Measurements from ENCODE around the gene PPP1R9B.
A peak's percentile ranks its signal among the peaks of the same experiment; 100 is the strongest.

Gene PPP1R9B

DNA sequence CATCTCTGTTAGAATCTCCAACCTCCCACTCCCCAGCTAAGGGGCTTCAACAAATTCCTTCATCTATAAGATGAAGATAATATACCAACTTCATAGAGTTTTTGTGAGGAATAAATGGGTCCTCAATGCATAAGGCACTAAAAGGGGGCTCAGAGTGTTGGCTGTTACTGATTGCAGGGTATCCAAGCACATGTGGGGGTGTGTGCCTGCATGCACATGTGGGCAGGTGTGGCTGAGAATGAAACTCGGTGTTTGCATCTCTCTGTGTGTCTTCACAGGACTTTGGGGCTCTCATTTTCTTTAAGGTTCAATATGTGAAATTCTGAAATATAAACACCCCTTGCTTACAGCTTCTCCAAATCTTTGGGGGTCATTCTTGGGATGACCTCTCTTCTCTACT lies 4.1 kb upstream of the PPP1R9B start:
- Histone ChIP-seq H3K4me3 (ENCODE audit: insufficient read depth, low read depth, low read length) (no peak overlapping the region), H3K36me3 (ENCODE audit: control insufficient read depth, insufficient read depth, low read length) (no peaks in the 10 kb centered on the region), H3K4me1 (ENCODE audit: control insufficient read depth, insufficient read depth, low read length) (peaks cover 10% of the 10 kb centered on the region), H3K9me3 (ENCODE audit: control insufficient read depth, low read length) (no peaks in the 10 kb centered on the region), H3K27me3 (ENCODE audit: control insufficient read depth, insufficient read depth, low read length, poor library complexity, severe bottlenecking) (peaks cover 10% of the 10 kb centered on the region), H3K27ac (ENCODE audit: insufficient read depth, low read depth, low read length, poor library complexity, severe bottlenecking) (no peak overlapping the region)
- 84 to 92% methylated on average over 1 of the region's 1 CpG for WGBS, 2 experiments

DNA sequence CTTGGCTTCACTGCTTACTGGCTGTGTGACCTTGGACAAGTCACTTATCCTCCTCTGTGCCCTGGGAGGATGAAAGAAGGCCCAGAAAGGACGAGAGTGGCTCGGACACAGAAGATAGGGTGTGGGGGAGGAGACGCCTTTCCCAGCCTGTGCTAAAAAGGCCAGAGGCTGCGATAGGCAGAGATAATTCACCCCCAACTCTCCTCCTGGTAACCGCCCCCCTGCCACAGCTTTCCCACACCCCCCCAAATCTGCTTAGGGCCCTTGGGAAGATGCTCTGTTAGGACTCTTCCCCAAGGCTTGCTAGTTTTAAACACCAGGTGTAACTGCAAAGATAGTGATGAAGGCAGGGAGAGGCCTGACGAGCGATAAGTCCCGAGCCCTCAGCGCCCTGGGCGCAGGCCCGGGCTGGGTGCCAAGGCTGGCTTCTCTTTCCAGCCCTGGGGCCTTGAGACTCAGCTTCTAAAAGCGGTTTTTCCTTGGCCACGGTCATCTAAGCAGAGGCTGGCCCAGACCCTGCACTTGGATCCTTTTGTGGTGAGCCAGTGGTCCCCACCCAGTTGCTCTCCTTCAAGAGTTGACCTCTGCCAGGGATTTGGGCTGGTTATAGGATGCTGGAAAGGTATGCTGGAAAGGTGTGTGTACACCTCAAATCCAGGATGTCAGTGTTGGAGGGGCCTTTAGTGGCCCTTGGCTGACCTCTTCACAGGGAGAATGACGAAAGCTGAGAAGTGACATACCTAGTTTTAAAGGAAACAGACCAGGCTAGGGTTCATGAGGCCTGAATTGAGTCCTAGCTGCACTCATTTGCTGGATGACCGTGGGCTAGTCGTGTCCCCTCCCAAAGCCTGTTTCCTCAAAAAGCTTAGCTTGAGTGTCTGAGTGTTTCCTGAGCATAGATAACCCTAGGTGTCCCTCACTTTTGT lies 3.4 kb upstream of the PPP1R9B start:
- Histone ChIP-seq H3K4me1 (ENCODE audit: control insufficient read depth, insufficient read depth, low read length) (peaks cover 10% of the 10 kb centered on the region), H3K27me3 (ENCODE audit: control insufficient read depth, insufficient read depth, low read length, poor library complexity, severe bottlenecking) (peaks cover 16% of the 10 kb centered on the region), H3K36me3 (ENCODE audit: control insufficient read depth, insufficient read depth, low read length) (no peaks in the 10 kb centered on the region), H3K4me3 (ENCODE audit: insufficient read depth, low read depth, low read length) (no peak overlapping the region), H3K27ac (ENCODE audit: insufficient read depth, low read depth, low read length, poor library complexity, severe bottlenecking) (no peak overlapping the region), H3K9me3 (ENCODE audit: control insufficient read depth, low read length) (no peaks in the 10 kb centered on the region)
- 90 to 92% methylated on average over 16 of the region's 16 CpGs for WGBS, 2 experiments

DNA sequence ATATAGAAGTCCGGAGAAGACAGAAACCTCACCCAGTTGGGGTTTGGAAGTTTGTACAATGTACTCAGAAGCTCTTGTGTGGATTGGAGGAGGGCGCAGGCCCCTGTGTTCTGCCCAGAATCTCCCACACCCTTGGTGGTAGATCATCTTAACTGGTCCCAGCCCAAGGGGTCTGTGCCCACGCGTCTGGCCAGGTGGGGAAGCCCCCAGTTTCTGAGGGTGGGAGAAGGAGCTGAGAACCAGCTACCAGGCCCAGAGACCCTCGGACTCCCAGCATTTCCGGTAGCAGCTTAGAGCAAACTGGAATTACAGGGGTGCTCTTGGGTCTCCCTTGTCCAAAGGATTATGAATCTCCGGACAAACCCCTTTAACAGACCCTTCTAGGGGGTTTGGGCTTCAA lies 2.3 kb upstream of the PPP1R9B start:
- Histone ChIP-seq H3K27me3 (ENCODE audit: control insufficient read depth, insufficient read depth, low read length, poor library complexity, severe bottlenecking) (peaks cover 16% of the 10 kb centered on the region), H3K27ac (ENCODE audit: insufficient read depth, low read depth, low read length, poor library complexity, severe bottlenecking) (no peak overlapping the region), H3K36me3 (ENCODE audit: control insufficient read depth, insufficient read depth, low read length) (no peaks in the 10 kb centered on the region), H3K4me1 (ENCODE audit: control insufficient read depth, insufficient read depth, low read length) (peaks cover 17% of the 10 kb centered on the region), H3K4me3 (ENCODE audit: insufficient read depth, low read depth, low read length) (no peak overlapping the region), H3K9me3 (ENCODE audit: control insufficient read depth, low read length) (no peaks in the 10 kb centered on the region)
- WGBS, 2 experiments: 76 to 84% methylated on average over 6 to 7 of the region's 7 CpGs

DNA sequence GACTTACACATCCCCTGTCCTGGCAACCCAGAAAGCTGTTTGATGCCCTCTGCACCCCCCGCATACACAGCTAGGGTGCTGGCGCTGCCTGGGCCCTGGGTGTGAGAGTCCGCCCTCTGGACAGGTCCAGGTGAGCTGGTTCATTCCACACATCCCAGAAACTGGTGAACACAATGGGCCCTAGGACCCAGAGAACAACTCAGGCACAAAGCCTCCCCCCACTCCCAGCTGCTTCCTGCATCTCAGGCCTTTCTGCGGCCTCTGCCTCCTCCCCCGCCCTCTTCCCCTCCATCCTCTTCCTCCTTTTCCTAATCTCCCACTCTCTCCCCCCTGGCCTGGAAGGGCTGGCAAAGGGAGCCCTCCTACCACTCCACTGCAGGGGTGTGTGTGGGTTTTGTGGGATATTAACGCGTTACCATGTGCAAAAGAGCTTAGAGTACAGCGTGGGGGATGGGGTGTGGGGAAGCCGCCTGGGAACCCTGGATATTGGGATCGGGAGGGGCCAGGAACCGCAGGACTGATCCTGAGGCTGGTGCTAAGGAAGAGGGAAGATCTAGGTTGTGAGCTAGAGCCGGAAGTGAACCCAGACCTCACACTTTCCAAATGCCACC lies 1.6 kb upstream of the PPP1R9B start:
- peak overlapping the region; percentile 17 for H3K4me3 ChIP-seq (ENCODE audit: insufficient read depth, low read depth, low read length)

DNA sequence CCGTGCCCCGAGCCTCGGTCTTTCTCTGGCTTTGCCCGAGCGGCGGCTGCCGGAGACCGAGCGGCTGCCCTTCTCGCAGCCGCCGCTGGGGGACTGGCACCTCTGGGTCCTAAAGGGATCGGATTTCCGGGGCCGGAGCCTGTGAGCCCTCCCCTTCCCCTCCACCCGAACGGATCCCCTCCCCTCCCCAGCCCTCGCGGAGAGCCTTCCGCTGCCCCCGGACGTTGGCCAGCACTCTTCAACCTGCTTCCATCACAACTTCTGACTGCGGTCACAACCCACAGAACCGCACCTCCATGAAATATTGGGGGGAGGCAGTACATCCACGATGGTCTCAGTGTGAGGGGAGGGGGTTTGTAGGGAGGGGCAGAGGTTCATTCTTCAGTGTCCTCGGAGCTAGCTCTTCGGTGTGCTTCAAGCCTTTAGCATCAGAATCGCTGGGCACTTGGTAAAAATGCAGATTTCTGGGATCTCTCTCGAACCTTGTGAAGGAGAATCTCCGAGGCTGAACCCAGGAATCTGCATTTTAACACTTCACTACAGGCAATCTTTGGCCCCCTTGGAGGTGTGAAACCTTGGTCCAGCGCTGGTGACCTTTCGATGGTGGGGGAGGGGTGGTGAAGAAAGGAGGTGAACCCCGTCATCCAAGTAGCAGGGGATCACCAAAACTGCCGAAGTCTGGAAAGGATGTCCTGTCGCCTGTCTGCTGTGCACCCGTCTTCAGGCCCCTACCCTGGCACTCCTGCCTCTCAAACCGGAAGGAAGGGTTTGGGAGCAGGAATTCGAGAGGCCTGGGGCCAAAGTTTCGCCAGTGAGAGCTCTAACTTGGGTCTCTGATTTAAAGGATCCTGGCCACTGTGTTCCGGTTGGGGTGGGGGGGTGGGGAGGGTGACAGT lies 812 bp upstream of the PPP1R9B start:
- H3K27me3 ChIP-seq (ENCODE audit: control insufficient read depth, insufficient read depth, low read length, poor library complexity, severe bottlenecking): peaks cover 16% of the 10 kb centered on the region
- peak overlapping the region; percentile 70 for H3K4me3 ChIP-seq (ENCODE audit: insufficient read depth, low read depth, low read length)
- 1 to 2% methylated on average over 39 to 40 of the region's 40 CpGs for WGBS, 2 experiments
- H3K4me1 ChIP-seq (ENCODE audit: control insufficient read depth, insufficient read depth, low read length): peaks cover 32% of the 10 kb centered on the region
- no peaks in the 10 kb centered on the region for H3K9me3 ChIP-seq (ENCODE audit: control insufficient read depth, low read length)
- H3K36me3 ChIP-seq (ENCODE audit: control insufficient read depth, insufficient read depth, low read length): no peaks in the 10 kb centered on the region
- H3K27ac ChIP-seq (ENCODE audit: insufficient read depth, low read depth, low read length, poor library complexity, severe bottlenecking): peak overlapping the region; percentile 52

More for the DNA sequence above, 1.6 kb upstream of the PPP1R9B start:
- no peaks in the 10 kb centered on the region for H3K9me3 ChIP-seq (ENCODE audit: control insufficient read depth, low read length)
- H3K36me3 ChIP-seq (ENCODE audit: control insufficient read depth, insufficient read depth, low read length): no peaks in the 10 kb centered on the region
- H3K27me3 ChIP-seq (ENCODE audit: control insufficient read depth, insufficient read depth, low read length, poor library complexity, severe bottlenecking): peaks cover 16% of the 10 kb centered on the region
- peaks cover 24% of the 10 kb centered on the region for H3K4me1 ChIP-seq (ENCODE audit: control insufficient read depth, insufficient read depth, low read length)
- peak overlapping the region; percentile 5 for H3K27ac ChIP-seq (ENCODE audit: insufficient read depth, low read depth, low read length, poor library complexity, severe bottlenecking)
- WGBS, 2 experiments: 3 to 4% methylated on average over 12 of the region's 12 CpGs

DNA sequence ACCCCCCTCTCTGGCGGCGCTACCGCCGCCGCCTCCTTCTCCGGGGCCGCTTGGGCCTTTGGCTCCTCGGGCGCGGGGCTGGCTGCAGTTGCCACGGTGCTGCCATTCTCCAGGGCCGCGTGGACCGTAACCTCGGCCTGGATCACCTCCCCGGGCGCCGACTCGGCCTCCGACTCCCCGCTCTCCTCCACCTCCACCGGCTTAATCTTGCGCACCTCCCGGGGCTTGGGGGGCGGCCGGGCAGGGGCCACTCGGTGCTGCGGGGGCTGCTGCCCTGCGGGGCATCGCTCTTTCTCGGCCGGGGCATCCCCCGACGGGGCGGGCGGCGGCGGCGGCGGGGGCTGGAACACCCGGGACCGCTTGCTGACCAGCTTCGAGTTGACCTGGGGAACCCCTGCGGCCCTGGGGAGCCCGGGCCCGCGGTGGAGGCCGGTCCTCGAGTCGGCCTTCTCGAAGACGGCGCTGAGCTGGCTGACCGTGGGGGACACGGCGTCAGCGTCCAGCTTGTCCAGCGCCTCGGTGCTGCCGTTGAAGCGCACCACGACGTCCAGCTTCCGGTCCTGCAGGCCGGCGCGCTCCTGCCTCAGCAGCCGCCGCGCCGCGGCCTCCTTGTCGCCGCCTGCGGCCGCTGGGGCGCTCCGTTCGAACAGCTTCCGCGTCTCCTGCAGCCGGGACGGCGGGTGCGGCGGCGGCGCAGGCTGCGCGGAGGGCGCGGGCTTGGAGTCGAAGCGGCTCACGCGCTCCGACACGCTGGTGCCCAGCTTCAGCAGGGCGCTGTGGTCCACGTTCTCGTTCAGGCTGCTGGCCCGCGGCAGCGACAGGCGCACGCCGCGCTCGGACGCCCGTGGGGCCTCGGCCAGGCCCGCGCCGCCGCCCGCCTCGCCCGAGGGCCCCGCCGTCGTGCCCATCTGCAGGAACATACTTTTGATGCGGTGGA lies 792 bp downstream of the PPP1R9B start:
- H3K27me3 ChIP-seq (ENCODE audit: control insufficient read depth, insufficient read depth, low read length, poor library complexity, severe bottlenecking): peaks cover 16% of the 10 kb centered on the region
- 0 to 1% methylated on average over 123 of the region's 123 CpGs for WGBS, 2 experiments
- peaks cover 38% of the 10 kb centered on the region for H3K4me1 ChIP-seq (ENCODE audit: control insufficient read depth, insufficient read depth, low read length)
- H3K9me3 ChIP-seq (ENCODE audit: control insufficient read depth, low read length): no peaks in the 10 kb centered on the region
- H3K27ac ChIP-seq (ENCODE audit: insufficient read depth, low read depth, low read length, poor library complexity, severe bottlenecking): no peak overlapping the region
- peaks cover 4% of the 10 kb centered on the region for H3K36me3 ChIP-seq (ENCODE audit: control insufficient read depth, insufficient read depth, low read length)
- peak overlapping the region; percentile 70 for H3K4me3 ChIP-seq (ENCODE audit: insufficient read depth, low read depth, low read length)

DNA sequence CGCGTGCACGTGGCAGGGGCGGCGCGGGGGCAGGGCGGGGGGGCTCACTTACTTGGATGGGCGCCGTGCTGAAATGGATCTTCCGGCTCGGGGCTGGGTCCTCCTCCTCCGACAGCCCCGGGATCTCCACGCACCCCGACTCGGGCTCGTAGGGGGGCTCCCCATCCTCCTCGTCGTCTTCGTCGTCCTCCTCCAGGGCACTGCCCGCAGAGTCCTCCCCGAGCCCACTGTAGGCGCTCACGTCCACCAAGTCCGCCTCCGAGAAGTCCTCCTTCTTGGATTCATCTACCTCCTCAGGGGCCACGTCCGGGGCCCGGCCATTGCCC lies 1.4 kb downstream of the PPP1R9B start:
- Histone ChIP-seq H3K27me3 (ENCODE audit: control insufficient read depth, insufficient read depth, low read length, poor library complexity, severe bottlenecking) (peaks cover 16% of the 10 kb centered on the region), H3K4me1 (ENCODE audit: control insufficient read depth, insufficient read depth, low read length) (peaks cover 38% of the 10 kb centered on the region), H3K36me3 (ENCODE audit: control insufficient read depth, insufficient read depth, low read length) (peaks cover 8% of the 10 kb centered on the region), H3K4me3 (ENCODE audit: insufficient read depth, low read depth, low read length) (peak overlapping the region; percentile 70), H3K27ac (ENCODE audit: insufficient read depth, low read depth, low read length, poor library complexity, severe bottlenecking) (no peak overlapping the region), H3K9me3 (ENCODE audit: control insufficient read depth, low read length) (no peaks in the 10 kb centered on the region)
- 1% methylated on average over 30 of the region's 30 CpGs for WGBS, 2 experiments

DNA sequence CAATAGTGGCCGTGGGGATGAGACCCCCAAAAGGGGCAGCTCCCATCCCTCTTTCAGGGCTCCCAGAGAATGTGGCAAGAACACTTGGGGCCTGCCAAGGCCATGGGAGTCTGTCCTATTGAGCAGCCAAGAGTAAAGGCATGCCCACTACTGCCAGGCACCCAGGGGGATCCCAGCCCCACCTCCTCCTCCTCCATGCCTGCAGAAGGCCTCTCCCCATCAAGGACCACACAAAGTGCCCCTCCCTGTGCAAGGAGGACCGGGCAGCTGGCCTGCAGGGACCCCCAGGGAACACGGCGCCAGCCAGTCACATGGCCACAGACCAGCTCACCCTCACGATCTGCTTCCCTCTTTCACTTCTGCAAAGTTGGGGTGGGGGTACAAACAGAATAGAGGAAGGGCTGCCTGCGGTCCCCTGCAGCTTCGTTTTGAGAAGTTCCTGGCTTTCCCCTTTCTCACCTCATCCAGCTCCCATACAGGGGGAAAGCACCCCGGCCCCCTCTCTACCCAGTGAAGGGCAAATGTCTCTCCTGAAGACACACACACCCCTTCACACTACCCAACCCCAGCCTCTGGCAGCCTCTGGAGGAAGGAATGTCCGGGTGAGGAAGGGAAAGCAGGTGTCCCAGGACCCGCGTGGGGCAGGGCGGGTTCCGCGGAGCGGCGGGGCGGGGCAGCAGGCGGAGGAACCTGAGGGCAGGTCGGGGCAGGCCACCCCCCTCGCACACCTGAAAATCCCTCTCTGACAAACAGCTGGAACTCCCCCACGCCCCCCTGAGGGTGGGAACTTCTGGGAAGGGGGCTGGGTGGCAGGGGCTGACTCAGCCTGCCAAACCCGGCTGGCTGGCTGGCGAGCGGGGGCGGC lies 2.0 kb downstream of the PPP1R9B start:
- H3K4me1 ChIP-seq (ENCODE audit: control insufficient read depth, insufficient read depth, low read length): peaks cover 38% of the 10 kb centered on the region
- H3K9me3 ChIP-seq (ENCODE audit: control insufficient read depth, low read length): no peaks in the 10 kb centered on the region
- 3 to 5% methylated on average over 25 of the region's 25 CpGs for WGBS, 2 experiments
- H3K27me3 ChIP-seq (ENCODE audit: control insufficient read depth, insufficient read depth, low read length, poor library complexity, severe bottlenecking): peaks cover 16% of the 10 kb centered on the region
- no peak overlapping the region for H3K27ac ChIP-seq (ENCODE audit: insufficient read depth, low read depth, low read length, poor library complexity, severe bottlenecking)
- peak overlapping the region; percentile 70 for H3K4me3 ChIP-seq (ENCODE audit: insufficient read depth, low read depth, low read length)
- H3K36me3 ChIP-seq (ENCODE audit: control insufficient read depth, insufficient read depth, low read length): peaks cover 14% of the 10 kb centered on the region

DNA sequence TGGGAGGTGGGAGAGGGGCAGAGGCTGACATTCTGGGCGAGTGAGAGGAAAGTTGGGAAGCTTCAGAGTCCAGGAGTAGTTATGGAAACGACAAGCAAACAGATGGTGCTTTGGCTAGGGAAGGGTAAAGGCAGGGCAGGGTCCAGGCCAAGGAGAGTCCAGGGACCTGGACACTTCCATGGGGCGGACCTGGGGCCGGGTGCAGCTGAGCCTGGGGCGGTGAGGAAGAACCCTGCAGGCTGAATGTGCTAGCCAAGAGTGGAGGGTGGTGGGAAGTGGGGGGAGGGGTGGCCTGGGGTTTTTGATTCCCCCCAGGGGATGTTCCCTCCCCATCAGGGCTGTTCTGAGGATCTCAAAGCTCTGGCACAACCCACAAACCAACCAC lies 2.6 kb downstream of the PPP1R9B start:
- WGBS, 2 experiments: 32 to 36% methylated on average over 5 of the region's 5 CpGs
- Histone ChIP-seq H3K4me3 (ENCODE audit: insufficient read depth, low read depth, low read length) (peak overlapping the region; percentile 70), H3K36me3 (ENCODE audit: control insufficient read depth, insufficient read depth, low read length) (peaks cover 15% of the 10 kb centered on the region), H3K27ac (ENCODE audit: insufficient read depth, low read depth, low read length, poor library complexity, severe bottlenecking) (no peak overlapping the region), H3K4me1 (ENCODE audit: control insufficient read depth, insufficient read depth, low read length) (peaks cover 35% of the 10 kb centered on the region), H3K9me3 (ENCODE audit: control insufficient read depth, low read length) (no peaks in the 10 kb centered on the region), H3K27me3 (ENCODE audit: control insufficient read depth, insufficient read depth, low read length, poor library complexity, severe bottlenecking) (peaks cover 16% of the 10 kb centered on the region)

All from ectodermal cell (in vitro differentiated cells).